Activated T-cell treated with anti-CD3 and anti-CD28 coated beads for 48 hours (primary cell): Measurements from ENCODE around the gene MAGEA9B.
"Not testable (repeated sequence)": the region's sequence is repeated elsewhere in the genome, so short reads cannot be mapped to it uniquely, and the experiment has no call there.

Experiments used
- DNase-seq: peaks from one replicate; pipeline ENCODE4 v3.0.0-alpha.2; 2020; ENCODE audit warnings: low read depth

MAGEA9B gene

DNA sequence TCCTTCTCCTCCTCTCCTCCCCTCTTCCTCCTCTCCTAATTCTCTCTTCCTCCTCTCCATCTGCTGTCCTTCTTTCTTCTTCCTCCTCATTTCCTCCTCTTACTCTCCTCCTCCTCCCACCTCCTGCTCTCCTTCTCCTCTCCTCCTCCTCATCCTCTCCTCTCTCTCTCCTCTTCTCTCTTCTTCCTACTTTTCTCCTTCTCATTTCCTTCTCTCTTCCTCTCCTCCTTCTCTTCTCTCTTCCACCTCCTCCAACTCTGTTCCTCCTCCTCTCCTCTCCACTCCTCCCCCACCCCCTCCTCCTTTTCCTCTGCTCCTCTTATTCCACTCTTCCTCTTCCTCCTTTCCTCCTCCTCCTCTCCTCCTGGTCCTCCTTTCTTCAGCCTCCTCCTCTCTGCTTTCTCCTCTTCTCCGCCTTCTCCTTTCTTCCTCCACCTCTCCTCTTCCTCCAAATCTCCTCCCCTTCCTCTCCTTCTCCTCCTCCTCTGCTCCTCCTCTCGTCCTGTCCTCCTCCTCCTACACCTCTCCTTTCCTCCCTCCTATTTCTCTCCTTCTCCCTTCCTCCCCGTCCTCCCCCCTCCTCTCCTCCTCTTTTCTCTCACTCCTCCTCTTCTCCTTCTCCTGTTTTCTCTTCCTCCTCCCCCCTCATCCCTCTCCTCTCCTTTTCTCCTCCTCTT, 52.2 kb downstream of the MAGEA9B start:
- DNase-seq: not testable (repeated sequence)

DNA sequence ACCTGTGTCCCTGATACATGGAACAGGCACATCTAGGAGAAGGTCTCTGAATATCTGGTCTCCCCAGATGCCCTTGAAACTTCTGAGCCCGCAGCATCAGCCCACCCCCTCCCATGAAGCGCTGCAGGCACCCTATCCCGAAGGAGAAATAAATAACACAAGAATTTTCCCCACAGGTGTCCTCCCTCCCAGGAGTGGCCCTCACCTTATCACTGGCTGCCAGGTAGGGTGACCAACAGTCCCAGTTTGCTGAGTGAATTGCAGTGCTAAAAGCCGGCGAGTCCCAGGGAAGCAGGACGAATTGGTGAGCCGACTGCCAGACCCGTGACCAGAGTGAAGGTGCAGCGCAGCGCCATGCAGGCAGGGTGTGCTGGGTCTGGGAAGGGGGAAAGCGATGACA, 53.3 kb downstream of the MAGEA9B start:
- not testable (repeated sequence) for DNase-seq

DNA sequence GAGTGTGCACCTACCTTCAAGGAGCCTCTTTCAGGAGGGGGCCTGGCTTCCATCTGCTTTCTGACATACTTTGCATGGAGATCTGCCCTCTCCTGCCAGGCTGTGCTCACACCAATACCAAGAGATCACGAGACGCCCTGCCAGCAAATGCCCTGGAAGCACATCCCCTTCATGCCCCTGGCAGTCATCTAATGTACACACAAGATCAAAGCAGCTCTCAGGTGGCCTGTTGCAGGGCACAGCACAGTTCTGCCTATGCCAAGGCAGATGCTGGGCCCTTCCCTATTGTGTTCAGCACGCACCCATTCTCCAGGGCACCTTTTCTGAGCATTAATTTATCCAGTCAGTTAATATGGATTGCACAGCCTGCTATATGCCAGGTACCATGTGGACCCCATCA, 54.4 kb downstream of the MAGEA9B start:
- not testable (repeated sequence) for DNase-seq
